GM12865 (cell line): ENCODE measurements around the gene FAM20C.

Experiments
- DNase-seq: peaks from one replicate; pipeline ENCODE4 v3.0.0; 2010; ENCODE audit warnings: low read depth
- H3K4me3 ChIP-seq: 2 replicates; pipeline ENCODE4 v1.5.1; 2011; ENCODE audit warnings: mild to moderate bottlenecking, low read depth, low read length, control low read depth
- CTCF ChIP-seq: IDR thresholded peaks from 2 replicates; pipeline ENCODE4 v1.5.1; 2011; ENCODE audit warnings: low read length, control low read depth, low read depth, inconsistent platforms; ENCODE audit not compliant: insufficient read depth; ENCODE audit errors: missing control alignments

The FAM20C gene

GRCh38 chr7:244974-245373 is 52.6 kb downstream of the FAM20C start:
- no peak overlapping the region for H3K4me3 ChIP-seq
- no peak for TF ChIP-seq CTCF
- no peak for DNase-seq

- TF ChIP-seq CTCF: no peak
- DNase-seq: no peak
- H3K4me3 ChIP-seq: no peak overlapping the region
Measured at GRCh38 chr7:245574-246295, 53.4 kb downstream of the FAM20C start.

GRCh38 chr7:246451-246850 is 54.1 kb downstream of the FAM20C start:
- H3K4me3 ChIP-seq: no peak overlapping the region
- TF ChIP-seq CTCF: no peak
- DNase-seq: no peak

GRCh38 chr7:247181-247580 is 54.8 kb downstream of the FAM20C start:
- H3K4me3 ChIP-seq: no peak overlapping the region
- no peak for TF ChIP-seq CTCF
- no peak for DNase-seq

- no peak for TF ChIP-seq CTCF
- DNase-seq: no peak
- no peak overlapping the region for H3K4me3 ChIP-seq
Measured at GRCh38 chr7:247636-248035, 55.3 kb downstream of the FAM20C start.

- no peak overlapping the region for H3K4me3 ChIP-seq
- DNase-seq: no peak
- no peak for TF ChIP-seq CTCF
Measured at GRCh38 chr7:248732-249435, 56.5 kb downstream of the FAM20C start.
